GM12878 (cell line): ENCODE data around the gene PDZD11. TPM values are rescaled to one million over a fixed set of nuclear protein-coding genes. Genes with fewer than 3 reads are reported as not detected.

ENCODE experiments used
- ATAC-seq: fragments of 200-7000 bp; cut with Tn5 transposase; 3 replicates; pipeline ENCODE4 v1.9.1; 2020; ENCODE audit warnings: mild to moderate bottlenecking, moderate library complexity
- BruUV-seq: library from RNA; stranded (reverse); fragments of 400-500 nt; replicated peaks from 2 replicates; lab custom pipeline; 2021; lab: Mats Ljungman, UMichigan
- CTCF ChIA-PET: fragments of 300-600 bp; sonication (Branson Sonifier 250); formaldehyde crosslinking; extraction: SDS; loops from one replicate; lab custom pipeline; 2021; ENCODE audit warnings: inconsistent platforms; lab: Yijun Ruan, JAX
- POLR2A ChIA-PET: fragments of 350-600 bp; formaldehyde crosslinking; extraction: SDS; loops from one replicate; lab custom pipeline; 2021; ENCODE audit warnings: inconsistent platforms; lab: Charles Lee
- RAD21 ChIA-PET: fragments of 300-600 bp; sonication (Branson Sonifier 250); formaldehyde crosslinking; loops from one replicate; lab custom pipeline; 2023; ENCODE audit warnings: antibody characterized with exemption; ENCODE audit not compliant: unreplicated experiment; lab: Charles Lee
- SMC1A ChIA-PET: fragments of 300-600 bp; sonication (Branson Sonifier 250); formaldehyde crosslinking; loops from one replicate; lab custom pipeline; 2023; ENCODE audit not compliant: unreplicated experiment, uncharacterized antibody; lab: Charles Lee
- DNase-seq: peaks from one replicate; pipeline ENCODE4 v3.0.0-alpha.2; 2011; ENCODE audit warnings: low read depth, low spot score
- FAIRE-seq: peaks from 3 replicates; lab custom pipeline; 2011; peaks lifted over from hg19 to GRCh38; lab: Jason Lieb, UNC
- H2AFZ ChIP-seq: 2 replicates; pipeline ENCODE4 v1.6.0; 2011; ENCODE audit warnings: low read depth, low read length, control low read depth; ENCODE audit not compliant: control insufficient read depth
- H3K27ac ChIP-seq: 2 replicates; pipeline ENCODE4 v1.5.1; 2011; ENCODE audit warnings: control low read depth; ENCODE audit not compliant: control insufficient read depth, insufficient read depth
- H3K27me3 ChIP-seq, 2 experiments: replicated peaks in 1 of 2; 2 replicates each; pipeline versions ENCODE4 v1.6.0 to v1.6.1; 2011; ENCODE audit warnings: low read length in 1 of 2; ENCODE audit not compliant: control insufficient read depth in 2 of 2, insufficient read depth in 2 of 2
- H3K36me3 ChIP-seq, 2 experiments: 2 replicates each; pipeline ENCODE4 v1.5.1; 2011; ENCODE audit warnings: low read length in 1 of 2; ENCODE audit not compliant: control insufficient read depth in 2 of 2, insufficient read depth in 2 of 2
- H3K4me1 ChIP-seq: 2 replicates; pipeline ENCODE4 v1.6.1; 2011; ENCODE audit warnings: mild to moderate bottlenecking, low read length, moderate library complexity, mixed read lengths; ENCODE audit not compliant: control insufficient read depth, insufficient read depth
- H3K4me2 ChIP-seq: 2 replicates; pipeline ENCODE4 v1.6.0; 2011; ENCODE audit warnings: control low read depth; ENCODE audit not compliant: control insufficient read depth, insufficient read depth
- H3K4me3 ChIP-seq: fragments of 200-600 bp; sonication (generic); 2 replicates; pipeline ENCODE4 v1.5.1; 2016
- H3K79me2 ChIP-seq: 2 replicates; pipeline ENCODE4 v1.6.0; 2011; ENCODE audit warnings: low read length; ENCODE audit not compliant: control insufficient read depth, insufficient read depth
- H3K9ac ChIP-seq: 2 replicates; pipeline ENCODE4 v1.8.0; 2011; ENCODE audit warnings: low read length, control low read depth, mixed read lengths; ENCODE audit not compliant: control insufficient read depth, insufficient read depth
- H3K9me3 ChIP-seq: replicated peaks from 3 replicates; pipeline ENCODE4 v1.5.1; 2011; ENCODE audit warnings: mild to moderate bottlenecking, low read length; ENCODE audit not compliant: control insufficient read depth, insufficient read depth
- H4K20me1 ChIP-seq: 2 replicates; pipeline ENCODE4 v1.6.0; 2011; ENCODE audit not compliant: control insufficient read depth, insufficient read depth
- BCL11A ChIP-seq: IDR thresholded peaks from 2 replicates; pipeline ENCODE4 v1.6.1; 2011; ENCODE audit warnings: low read depth, low read length
- CBX3 ChIP-seq: fragments of 200-600 bp; sonication (generic); IDR thresholded peaks from 2 replicates; pipeline ENCODE4 v1.6.1; 2016; ENCODE audit warnings: low read depth, borderline replicate concordance
- EGR1 ChIP-seq, 2 experiments: IDR thresholded peaks; 1 replicate in 1 of 2; 2 replicates in 1 of 2; pipeline ENCODE4 v1.6.1; 2011 to 2012; ENCODE audit warnings: low read depth in 2 of 2, low read length in 2 of 2, borderline replicate concordance in 1 of 2, mild to moderate bottlenecking in 1 of 2, moderate library complexity in 1 of 2
- FOXM1 ChIP-seq: IDR thresholded peaks from 2 replicates; pipeline ENCODE4 v1.6.1; 2012; ENCODE audit warnings: low read depth, mild to moderate bottlenecking, inconsistent platforms, low read length, moderate library complexity
- GABPA ChIP-seq: IDR thresholded peaks from 2 replicates; pipeline ENCODE4 v1.6.1; 2014; ENCODE audit warnings: antibody characterized with exemption, low read depth, mild to moderate bottlenecking, inconsistent platforms
- HCFC1 ChIP-seq: fragments of 150-350 bp; IDR thresholded peaks from 2 replicates; pipeline ENCODE4 v1.6.1; 2014; ENCODE audit warnings: low read length
- IRF4 ChIP-seq: IDR thresholded peaks from 2 replicates; pipeline ENCODE4 v1.6.1; 2011; ENCODE audit warnings: low read depth, low read length
- JUNB ChIP-seq: IDR thresholded peaks from 2 replicates; pipeline ENCODE4 v1.6.1; 2016; ENCODE audit warnings: antibody characterized with exemption, mild to moderate bottlenecking
- SMARCA5 ChIP-seq: fragments of 450-650 bp; IDR thresholded peaks from 2 replicates; pipeline ENCODE4 v1.6.1; 2017; ENCODE audit warnings: mild to moderate bottlenecking
- SREBF1 ChIP-seq: IDR thresholded peaks from 2 replicates; pipeline ENCODE4 v1.6.1; 2012; ENCODE audit warnings: mild to moderate bottlenecking, low read length
- SUPT20H ChIP-seq: IDR thresholded peaks from 2 replicates; pipeline ENCODE4 v1.6.1; 2011; ENCODE audit warnings: low read depth, mild to moderate bottlenecking, low read length, moderate library complexity, borderline replicate concordance; ENCODE audit not compliant: control insufficient read depth
- WGBS: methylation state at CpG from one replicate; pipeline ENCODE4 v1.1.6; 2016; ENCODE audit warnings: low lambda C conversion rate; ENCODE audit not compliant: insufficient replicate concordance, insufficient coverage; ENCODE audit errors: missing lambda C conversion rate; 5-methylcytosine and 5-hydroxymethylcytosine counted together
- in situ Hi-C: fragments of 300-500 bp; cut with MboI; formaldehyde crosslinking; loops from 9 replicates; pipeline ENCODE4 v1.14.3; 2018; ENCODE audit warnings: mixed read lengths
- intact Hi-C: fragments of 100-400 bp; cut with micrococcal nuclease; formaldehyde crosslinking; loops from one replicate; pipeline ENCODE4 v1.14.2; 2022; ENCODE audit not compliant: unreplicated experiment
- polyA plus RNA-seq, 11 experiments: library from polyadenylated mRNA; depleted of rRNA in 4 of 11; unstranded in 6 of 11; stranded (reverse) in 5 of 11; fragments of >200 nt; fragmentation: Nextera tagmentation in 4 of 11; fragmentation: Illumina TruSeq in 1 of 11; extraction: Ambion mirVana in 4 of 11; extraction: Trizol in 1 of 11; gene quantifications; 1 replicate in 1 of 11; 2 replicates in 10 of 11; pipeline versions ENCODE4 v1.2.1 to v1.2.3, GENCODE V29; 2011 to 2016; ENCODE audit warnings: inconsistent platforms in 2 of 11, missing spikeins in 2 of 11, low read depth in 1 of 11
- total RNA-seq, 4 experiments: library from RNA; depleted of rRNA in 3 of 4; stranded (reverse); fragments of >200 nt in 3 of 4; fragmentation: Illumina TruSeq in 1 of 4; extraction: Trizol in 1 of 4; gene quantifications; 2 replicates each; pipeline versions ENCODE4 v1.2.1 to v1.2.3, GENCODE V29; 2013 to 2021

The PDZD11 gene
- total and polyA plus RNA-seq, 10 of the 15 experiments (the other 5 are each of a cell fraction or from before 2014, with no cell fraction given) = 28.4 to 123 (median 55.0) TPM

DNA sequence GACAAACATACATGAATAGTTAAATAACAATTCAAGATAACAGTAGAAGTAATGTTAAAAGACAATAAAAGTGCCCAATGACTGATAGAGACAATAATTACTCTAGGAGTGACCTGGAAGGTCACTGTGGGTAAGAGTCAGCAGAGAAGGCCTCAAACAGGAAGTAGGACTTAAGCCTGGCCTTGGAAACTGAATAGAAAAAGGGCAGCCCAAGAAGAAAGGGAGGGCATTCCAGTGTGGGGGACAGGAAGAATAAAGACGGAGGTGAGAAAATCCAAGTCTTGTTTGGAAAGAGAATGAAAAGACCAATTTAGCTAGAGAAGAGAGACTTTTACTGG lies 35.7 kb downstream of the PDZD11 start:
- no peak for FAIRE-seq
- intact Hi-C loops = no loop called here
- POLR2A ChIA-PET = no interaction called here

DNA sequence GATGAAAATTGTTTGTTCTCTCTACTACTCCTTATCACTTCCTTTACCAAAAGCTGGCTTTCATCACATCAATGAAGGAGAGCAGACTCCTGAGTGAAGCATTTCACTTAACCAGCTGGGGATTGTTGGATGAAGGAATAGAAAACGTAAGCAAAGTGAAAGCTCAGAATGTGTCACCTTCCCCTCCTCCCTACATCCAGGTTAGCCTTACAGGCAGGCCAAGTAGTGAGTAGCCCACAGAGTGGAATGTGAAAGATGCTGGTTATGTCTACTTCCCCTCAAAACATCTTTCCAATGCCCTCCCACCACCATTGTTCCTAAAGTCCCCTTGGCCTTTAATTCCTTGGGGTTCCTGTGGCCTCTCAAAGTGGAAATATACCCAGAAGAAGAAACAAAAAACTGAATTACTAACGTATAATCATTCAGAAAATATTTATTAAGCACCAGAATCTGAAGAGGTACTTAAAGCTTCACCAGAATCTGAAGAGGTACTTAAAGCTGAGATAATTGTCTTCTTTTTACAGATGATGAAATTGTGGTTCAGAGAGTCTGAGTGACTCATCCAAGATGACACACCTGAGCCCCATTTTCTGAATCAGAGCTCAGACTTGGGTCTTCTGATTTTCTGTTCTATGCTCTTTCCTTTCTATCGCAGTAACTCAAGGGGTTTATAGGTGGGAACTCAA lies 36.2 kb downstream of the PDZD11 start:
- BruUV-seq = no TSS peak
- POLR2A ChIA-PET = no interaction called here
- Histone ChIP-seq H3K4me2 (no peak overlapping the region), H4K20me1 (no peaks in the 10 kb centered on the region), H3K27ac (no peak overlapping the region), H3K4me3 (no peak overlapping the region), H2AFZ (no peak overlapping the region), H3K79me2 (no peaks in the 10 kb centered on the region), H3K4me1 (no peaks in the 10 kb centered on the region)
- RAD21 ChIA-PET = no interaction called here
- intact Hi-C loops = no loop called here
- TF ChIP-seq SMARCA5 (no peak), JUNB (0 out of 2 replicates have a peak, but pooled peaks have one; percentile 19), IRF4 (no peak)
- TF ChIP-seq, all 136 proteins: peak for 1
- no peak overlapping the region for H3K9ac ChIP-seq
- no peak for ATAC-seq
- ChIA-PET CTCF (interaction anchor here (1.3 kb wide), 1 partner anchor 24 kb away, joined by 3 read pairs; no protein-coding TSS in a partner anchor), SMC1A (interaction anchor here (1.8 kb wide), 1 partner anchor 9 kb away, joined by 4 read pairs; no protein-coding TSS in a partner anchor)
- no peak for DNase-seq
- 14% methylated on average over 3 of the region's 3 CpGs for WGBS
- no peak for FAIRE-seq
- in situ Hi-C loops = no loop called here
- H3K9me3 ChIP-seq = no peaks in the 10 kb centered on the region
- H3K27me3 ChIP-seq = no peaks in the 10 kb centered on the region
- no peaks in the 10 kb centered on the region for H3K36me3 ChIP-seq

More for the DNA sequence above, 35.7 kb downstream of the PDZD11 start:
- Histone ChIP-seq H3K9me3 (no peaks in the 10 kb centered on the region), H3K9ac (no peak overlapping the region), H3K4me1 (no peaks in the 10 kb centered on the region), H3K27ac (no peak overlapping the region), H3K4me3 (no peak overlapping the region), H3K27me3 (no peaks in the 10 kb centered on the region), H3K4me2 (no peak overlapping the region), H4K20me1 (no peaks in the 10 kb centered on the region), H3K36me3 (no peaks in the 10 kb centered on the region), H3K79me2 (no peaks in the 10 kb centered on the region), H2AFZ (no peak overlapping the region)
- RAD21 ChIA-PET = no interaction called here
- BruUV-seq = no TSS peak
- 54% methylated on average over 1 of the region's 1 CpG for WGBS
- CTCF ChIA-PET = interaction anchor here (0.6 kb wide), 1 partner anchor 1048 kb away, joined by 3 read pairs; no protein-coding TSS in a partner anchor
- in situ Hi-C loops = no loop called here
- ATAC-seq (no peak), DNase-seq (no peak)
- SMC1A ChIA-PET = no interaction called here
- no peak for TF ChIP-seq EGR1 (IDR thresholded peaks at IDR 0.05; ENCODE audit: borderline replicate concordance in 1 of 2, low read depth in 2 of 2, low read length in 2 of 2)
- TF ChIP-seq FOXM1 = no peak
- no peak for TF ChIP-seq BCL11A
- no peak for TF ChIP-seq GABPA
- no peak for TF ChIP-seq CBX3
- no peak for TF ChIP-seq HCFC1
- no peak for TF ChIP-seq SUPT20H
- TF ChIP-seq SREBF1 = no peak
